ENCODE results near the gene LY6G6D. TPM values are rescaled to one million over a fixed set of nuclear protein-coding genes. Genes with fewer than 3 reads are reported as not detected.
"Not testable (repeated sequence)": the region's sequence is repeated elsewhere in the genome, so short reads cannot be mapped to it uniquely, and the experiment has no call there.

Gene LY6G6D
- total RNA-seq, 1 donor from 2014 or later, result not detected

GRCh38 chr6:31705931-31706330 lies 9.2 kb upstream of the LY6G6D start:
- Mint-ChIP-seq H3K27ac (ENCODE audit: unreplicated experiment) (no peak overlapping the region), H3K36me3 (ENCODE audit: low read depth, unreplicated experiment) (no peaks in the 10 kb centered on the region), H3K4me3 (ENCODE audit: unreplicated experiment) (no peak overlapping the region), H3K9me3 (ENCODE audit: unreplicated experiment) (no peaks in the 10 kb centered on the region), H3K27me3 (ENCODE audit: unreplicated experiment) (peaks cover 6% of the 10 kb centered on the region), H3K4me1 (ENCODE audit: unreplicated experiment) (peaks cover 18% of the 10 kb centered on the region)
- no peak for DNase-seq (ENCODE audit: low spot score)
- no peak for TF ChIP-seq CTCF (IDR thresholded peaks at IDR 0.05; ENCODE audit: unreplicated experiment)

GRCh38 chr6:31706599-31706998 lies 8.5 kb upstream of the LY6G6D start, which contains the start of gene LY6G6F:
TSS of gene LY6G6F (plus strand) at chr6:31706866. CDS start at chr6:31706907, 41 bp downstream.
- Mint-ChIP-seq H3K27me3 (ENCODE audit: unreplicated experiment) (peaks cover 6% of the 10 kb centered on the region), H3K4me1 (ENCODE audit: unreplicated experiment) (peaks cover 12% of the 10 kb centered on the region), H3K9me3 (ENCODE audit: unreplicated experiment) (no peaks in the 10 kb centered on the region), H3K4me3 (ENCODE audit: unreplicated experiment) (no peak within 1 kb of the TSS), H3K27ac (ENCODE audit: unreplicated experiment) (no peak within 1 kb of the TSS), H3K36me3 (ENCODE audit: low read depth, unreplicated experiment) (no peaks in the 10 kb centered on the region)
- DNase-seq (ENCODE audit: low spot score), result no peak
- no peak for TF ChIP-seq CTCF (IDR thresholded peaks at IDR 0.05; ENCODE audit: unreplicated experiment)

GRCh38 chr6:31707701-31708100 lies 7.4 kb upstream of the LY6G6D start:
- no peak for DNase-seq (ENCODE audit: low spot score)
- TF ChIP-seq CTCF (IDR thresholded peaks at IDR 0.05; ENCODE audit: unreplicated experiment), result no peak
- Mint-ChIP-seq H3K4me1 (ENCODE audit: unreplicated experiment) (peaks cover 1% of the 10 kb centered on the region), H3K36me3 (ENCODE audit: low read depth, unreplicated experiment) (no peaks in the 10 kb centered on the region), H3K27me3 (ENCODE audit: unreplicated experiment) (peaks cover 4% of the 10 kb centered on the region), H3K27ac (ENCODE audit: unreplicated experiment) (no peak overlapping the region), H3K4me3 (ENCODE audit: unreplicated experiment) (no peak overlapping the region), H3K9me3 (ENCODE audit: unreplicated experiment) (no peaks in the 10 kb centered on the region)

- no peak overlapping the region for H3K4me3 Mint-ChIP-seq (ENCODE audit: unreplicated experiment)
- H3K27ac Mint-ChIP-seq (ENCODE audit: unreplicated experiment), result no peak overlapping the region
- no peaks in the 10 kb centered on the region for H3K9me3 Mint-ChIP-seq (ENCODE audit: unreplicated experiment)
- no peak for DNase-seq (ENCODE audit: low spot score)
- H3K4me1 Mint-ChIP-seq (ENCODE audit: unreplicated experiment), result no peaks in the 10 kb centered on the region
- H3K36me3 Mint-ChIP-seq (ENCODE audit: low read depth, unreplicated experiment), result no peaks in the 10 kb centered on the region
- TF ChIP-seq CTCF (IDR thresholded peaks at IDR 0.05; ENCODE audit: unreplicated experiment), result no peak
- peaks cover 3% of the 10 kb centered on the region for H3K27me3 Mint-ChIP-seq (ENCODE audit: unreplicated experiment)
These were observed 6.9 kb upstream of the LY6G6D start for GRCh38 chr6:31708224-31708623.

GRCh38 chr6:31709157-31709556 lies 6.0 kb upstream of the LY6G6D start:
- H3K27ac Mint-ChIP-seq (ENCODE audit: unreplicated experiment); H3K36me3 Mint-ChIP-seq (ENCODE audit: low read depth, unreplicated experiment); DNase-seq (ENCODE audit: low spot score); H3K4me1 Mint-ChIP-seq (ENCODE audit: unreplicated experiment); H3K9me3 Mint-ChIP-seq (ENCODE audit: unreplicated experiment); H3K4me3 Mint-ChIP-seq (ENCODE audit: unreplicated experiment); H3K27me3 Mint-ChIP-seq (ENCODE audit: unreplicated experiment): not testable (repeated sequence)
